ENCODE results near the gene OGDH. TPM values are rescaled to one million over a fixed set of nuclear protein-coding genes. Genes with fewer than 3 reads are reported as not detected.

Gene OGDH
- total and polyA plus RNA-seq, 2 experiments from 2014 or later = 13.5 to 76.9 TPM

- DNase-seq (ENCODE audit: low spot score) (no peak), ATAC-seq (no peak)
- Mint-ChIP-seq H3K4me3 (no peak overlapping the region), H3K9me3 (no peaks in the 10 kb centered on the region), H3K36me3 (ENCODE audit: low read depth) (peaks cover 6% of the 10 kb centered on the region; the same call in 2 of the 3 replicates), H3K27me3 (ENCODE audit: insufficient read depth, low read depth, poor library complexity) (peaks cover 7% of the 10 kb centered on the region), H3K4me1 (peaks cover 51% of the 10 kb centered on the region), H3K27ac (no peak overlapping the region)
- Histone ChIP-seq H3F3A (replicated peaks; ENCODE audit: low read depth) (no peaks in the 10 kb centered on the region), H3K79me2 (replicated peaks; ENCODE audit: insufficient read depth) (peaks cover 14% of the 10 kb centered on the region), H2AFZ (no peak overlapping the region), H4K20me1 (replicated peaks; ENCODE audit: insufficient read depth) (no peaks in the 10 kb centered on the region; the same call in none of the 2 replicates), H3K4me3 (no peak overlapping the region), H3K9me2 (ENCODE audit: insufficient read depth) (no peaks in the 10 kb centered on the region), H3K27ac (ENCODE audit: low read depth) (no peak overlapping the region), H3K27me3 (ENCODE audit: insufficient read depth) (no peaks in the 10 kb centered on the region), H3K4me2 (no peak overlapping the region), H3K4me1 (ENCODE audit: insufficient read depth) (peaks cover 16% of the 10 kb centered on the region), H3K36me3 (ENCODE audit: insufficient read depth) (no peaks in the 10 kb centered on the region)
- no peak for TF ChIP-seq CTCF (conservative IDR thresholded peaks at IDR 0.05; ENCODE audit: low read depth in 2 of 2)
- TF ChIP-seq ZNF462 (CRISPR knock-in tag; IDR thresholded peaks at IDR 0.05) = no peak
- TF ChIP-seq JUNB (IDR thresholded peaks at IDR 0.05; ENCODE audit: unreplicated experiment) = no peak
- TF ChIP-seq EZH2 (IDR thresholded peaks at IDR 0.05; ENCODE audit: low read depth, unreplicated experiment) = no peak
- no peak for TF ChIP-seq ETS1 (IDR thresholded peaks at IDR 0.05)
- TF ChIP-seq REST (IDR thresholded peaks at IDR 0.05; ENCODE audit: unreplicated experiment) = no peak
- no peak for TF ChIP-seq CREB1 (CRISPR knock-in tag; IDR thresholded peaks at IDR 0.05; ENCODE audit: low read depth)
- TF ChIP-seq STAT1 (IDR thresholded peaks at IDR 0.05; ENCODE audit: unreplicated experiment) = no peak
- no peak for TF ChIP-seq NANOG (IDR thresholded peaks at IDR 0.05; ENCODE audit: borderline replicate concordance)
- TF ChIP-seq POLR2AphosphoS5 (IDR thresholded peaks at IDR 0.05; ENCODE audit: low read depth) = no peak
- no peak for TF ChIP-seq ZNF114 (CRISPR knock-in tag; IDR thresholded peaks at IDR 0.05)
- no peak for TF ChIP-seq EZH2phosphoT487 (IDR thresholded peaks at IDR 0.05; ENCODE audit: unreplicated experiment)
- TF ChIP-seq ZNF331 (CRISPR knock-in tag; IDR thresholded peaks at IDR 0.05; ENCODE audit: low read depth) = no peak
Measured at GRCh38 chr7:44636926-44637325, 30.5 kb downstream of the OGDH start.

Measured in GM23338 (cell line).